Measurements from ENCODE around the gene EMC10.
A peak's percentile ranks its signal among the peaks of the same experiment; 100 is the strongest.
"Not testable (repeated sequence)": the region's sequence is repeated elsewhere in the genome, so short reads cannot be mapped to it uniquely, and the experiment has no call there.

EMC10 gene

DNA sequence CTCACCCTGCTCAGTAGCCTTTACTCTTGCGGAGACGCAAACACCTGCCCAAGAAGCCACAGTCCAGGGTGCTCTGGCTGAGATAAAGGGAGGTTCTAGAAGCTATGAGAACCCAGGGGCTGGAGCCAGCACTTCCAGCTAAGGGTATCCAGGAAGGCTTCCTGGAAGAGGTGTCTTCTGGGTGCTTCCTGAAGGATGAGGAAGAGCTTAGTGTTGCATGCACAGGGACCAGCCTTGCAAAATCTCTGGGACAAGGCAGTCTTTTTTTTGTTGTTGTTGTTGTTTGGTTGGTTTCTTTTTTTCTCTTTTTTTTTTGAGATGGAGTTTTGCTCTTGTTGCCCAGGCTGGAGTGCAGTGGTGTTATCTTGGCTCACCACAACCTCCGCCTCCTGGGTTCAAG, 23.1 kb upstream of the EMC10 start:
- DNase-seq, result no peak

DNA sequence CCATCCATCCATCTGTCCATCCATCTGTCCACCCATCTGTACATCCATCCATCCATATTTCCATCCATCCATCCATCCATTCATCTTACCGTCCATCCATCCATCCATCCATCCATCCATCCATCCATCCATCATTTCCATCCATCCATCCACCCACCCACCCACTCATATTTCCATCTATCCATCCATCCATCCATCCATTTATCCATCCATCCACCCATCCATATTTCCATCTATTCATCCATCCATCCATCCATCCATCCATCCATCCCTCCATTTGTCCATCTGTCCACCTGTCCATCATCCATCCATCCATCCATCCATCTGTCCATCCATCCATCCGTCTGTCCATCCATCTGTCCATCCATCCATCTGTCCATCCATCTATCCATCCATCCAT, 20.3 kb upstream of the EMC10 start:
- no peak for DNase-seq

DNA sequence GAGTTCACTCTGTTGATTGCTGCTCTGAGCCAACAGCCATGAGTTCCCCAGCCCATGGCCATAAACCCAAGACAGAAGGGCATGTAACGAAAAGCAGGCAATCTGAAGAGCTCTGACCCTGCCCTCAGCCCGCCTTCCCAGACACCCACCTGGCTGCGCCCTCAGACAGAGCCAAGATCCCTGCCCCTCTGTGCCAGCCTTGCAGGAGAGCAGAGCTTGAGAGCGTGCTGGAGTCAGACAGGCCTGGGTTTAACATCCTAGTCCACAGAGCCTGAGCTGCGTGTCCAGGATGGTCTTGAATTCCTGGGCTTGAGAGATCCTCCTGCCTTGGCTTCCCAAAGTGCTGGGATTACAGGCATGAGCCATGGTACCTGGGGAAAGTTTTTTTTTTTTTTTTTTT, 19.0 kb upstream of the EMC10 start:
- no peak for DNase-seq

DNA sequence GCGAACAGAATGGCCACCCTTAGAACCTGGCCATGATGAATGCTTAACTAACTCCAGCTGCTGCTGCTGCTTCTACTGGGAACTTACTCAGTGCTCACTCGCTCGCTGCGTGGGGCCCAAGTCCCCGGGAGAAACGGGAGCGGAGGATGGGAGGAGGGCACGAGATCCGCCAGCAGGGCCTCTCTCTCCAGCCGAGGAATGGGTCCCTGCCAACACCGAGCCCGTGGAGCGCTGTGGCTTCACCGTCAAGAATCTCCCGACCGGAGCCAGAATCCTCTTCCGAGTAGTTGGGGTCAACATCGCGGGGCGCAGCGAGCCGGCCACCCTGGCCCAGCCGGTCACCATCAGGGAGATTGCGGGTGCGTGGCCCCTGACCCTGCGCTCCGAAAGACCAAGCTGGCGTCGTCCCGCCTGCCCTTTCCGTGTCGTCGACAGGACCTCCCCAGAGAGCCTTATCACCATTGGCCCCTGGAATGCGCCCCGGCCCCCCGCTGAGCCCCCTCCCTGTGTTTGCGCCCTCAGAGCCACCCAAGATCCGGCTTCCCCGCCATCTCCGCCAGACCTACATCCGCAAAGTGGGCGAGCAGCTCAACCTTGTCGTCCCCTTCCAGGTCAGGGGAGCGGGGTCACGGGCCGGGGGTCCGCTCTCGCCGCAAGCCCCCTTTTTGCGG, 17.8 kb upstream of the EMC10 start:
- DNase-seq, result no peak

DNA sequence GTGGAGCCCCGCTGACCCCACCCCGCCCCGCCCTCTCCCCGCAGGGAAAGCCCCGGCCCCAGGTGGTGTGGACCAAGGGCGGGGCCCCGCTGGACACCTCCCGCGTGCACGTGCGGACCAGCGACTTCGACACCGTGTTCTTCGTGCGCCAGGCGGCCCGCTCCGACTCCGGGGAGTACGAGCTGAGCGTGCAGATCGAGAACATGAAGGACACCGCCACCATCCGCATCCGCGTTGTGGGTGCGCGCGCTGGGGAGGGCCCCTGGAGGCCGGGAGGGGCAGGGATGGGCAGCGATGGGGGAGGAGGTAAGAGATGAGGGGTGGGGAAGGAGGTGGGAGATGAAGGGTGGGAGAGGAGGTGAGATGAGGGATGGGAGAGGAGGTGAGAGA, 17.2 kb upstream of the EMC10 start:
- no peak for DNase-seq

DNA sequence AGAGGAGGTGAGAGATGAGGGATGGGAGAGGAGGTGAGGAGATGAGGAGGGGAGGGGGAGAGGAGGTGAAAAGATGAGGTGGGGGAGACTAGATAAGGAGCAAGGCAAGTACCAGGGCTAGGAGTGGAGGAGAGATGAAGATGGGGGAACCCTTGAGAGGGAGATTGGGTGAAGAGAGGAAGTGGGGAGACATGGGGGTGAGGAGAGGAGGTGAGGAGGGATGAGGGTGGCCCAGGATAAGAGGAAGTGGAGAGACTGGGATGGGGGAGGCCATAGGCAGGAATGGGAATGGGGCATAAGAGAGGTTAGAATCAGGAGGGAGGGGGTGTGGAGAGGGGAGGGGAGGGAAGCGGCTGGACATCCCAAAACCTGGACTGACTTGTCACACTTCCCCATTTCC, 16.7 kb upstream of the EMC10 start:
- DNase-seq, result no peak

DNA sequence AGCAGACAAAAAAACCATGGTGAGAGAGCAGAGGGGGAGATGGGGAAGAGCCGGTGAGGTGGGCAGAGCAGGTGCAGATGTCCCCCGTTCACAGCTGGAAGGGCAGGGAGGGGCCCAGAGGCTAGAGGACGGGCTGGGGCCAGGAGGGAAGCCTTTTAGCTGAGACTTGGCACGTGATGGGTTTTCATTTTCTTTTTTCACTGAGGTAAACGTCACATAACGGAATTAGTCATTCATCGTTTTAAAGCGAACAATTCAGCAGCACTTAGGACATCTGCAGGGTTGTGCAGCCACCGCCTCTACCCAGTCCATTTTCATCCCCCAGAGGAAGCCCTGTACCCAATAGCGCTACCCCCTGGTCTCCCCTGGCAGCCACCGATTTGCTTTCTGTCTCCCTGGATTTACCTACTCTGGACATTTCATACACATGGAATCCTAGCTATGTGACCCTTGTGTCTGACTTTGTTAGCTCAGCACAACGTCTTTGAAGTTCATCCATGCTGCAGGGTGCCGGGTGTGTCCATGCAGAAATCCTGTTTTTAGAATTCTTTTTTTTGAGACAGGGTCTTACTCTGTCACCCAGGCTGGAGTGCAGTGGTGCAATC, 16.0 kb upstream of the EMC10 start:
- DNase-seq, result no peak

DNA sequence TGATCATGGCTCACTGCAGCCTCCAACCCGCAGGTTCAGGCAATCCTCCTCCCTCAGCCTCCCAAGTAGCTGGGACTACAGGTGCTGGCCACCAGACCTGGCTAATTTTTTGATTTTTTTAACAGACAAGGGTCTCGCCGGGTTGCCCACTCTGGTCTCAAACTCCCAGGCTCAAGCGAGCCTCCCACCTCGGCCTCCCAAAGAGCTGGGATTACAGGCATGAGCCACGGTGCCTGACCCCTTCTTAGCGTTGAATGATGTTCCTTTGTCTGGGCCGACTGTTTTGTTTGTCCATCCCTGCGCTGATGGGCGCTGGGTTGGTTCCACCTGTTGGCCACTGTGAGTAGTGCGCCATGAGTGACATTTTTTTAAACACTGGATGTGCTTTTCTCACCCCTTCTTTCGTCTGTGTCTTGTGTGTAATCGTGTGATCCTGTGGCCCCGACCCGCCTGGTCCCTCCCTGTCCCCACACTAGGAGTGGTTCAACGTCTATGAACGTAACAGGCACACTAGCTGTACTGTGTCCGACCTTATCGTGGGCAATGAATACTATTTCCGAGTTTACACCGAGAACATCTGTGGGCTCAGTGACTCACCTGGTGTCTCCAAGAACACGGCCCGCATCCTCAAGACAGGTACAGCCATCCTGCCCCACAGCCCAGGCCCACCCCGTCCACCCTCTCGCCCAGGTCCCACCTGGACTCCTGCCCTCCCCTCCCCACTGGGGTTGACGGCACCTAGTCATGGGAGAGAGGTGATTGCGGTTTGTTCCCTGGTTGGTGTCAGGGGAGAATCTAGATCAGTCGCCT, 15.0 kb upstream of the EMC10 start:
- peak; percentile 78 for DNase-seq

DNA sequence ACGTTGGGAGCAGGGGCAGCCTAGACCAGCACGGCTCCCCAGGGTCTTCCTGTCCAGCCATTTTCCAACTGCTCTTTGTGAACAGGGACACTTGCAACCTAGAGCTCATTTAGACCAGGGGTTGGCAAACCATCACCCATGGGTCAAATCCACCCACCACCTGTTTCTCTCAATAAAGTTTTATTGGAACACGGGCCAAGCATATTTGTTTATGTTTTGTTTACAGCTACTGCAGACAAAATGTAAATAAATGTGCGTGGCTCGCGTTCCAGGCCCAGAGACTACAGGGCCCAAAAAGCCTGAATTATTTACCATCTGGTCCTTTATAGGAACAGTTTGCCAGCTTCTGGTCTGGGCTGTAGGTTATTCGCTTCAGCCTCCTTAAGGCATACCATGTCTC, 13.3 kb upstream of the EMC10 start:
- DNase-seq, result no peak

DNA sequence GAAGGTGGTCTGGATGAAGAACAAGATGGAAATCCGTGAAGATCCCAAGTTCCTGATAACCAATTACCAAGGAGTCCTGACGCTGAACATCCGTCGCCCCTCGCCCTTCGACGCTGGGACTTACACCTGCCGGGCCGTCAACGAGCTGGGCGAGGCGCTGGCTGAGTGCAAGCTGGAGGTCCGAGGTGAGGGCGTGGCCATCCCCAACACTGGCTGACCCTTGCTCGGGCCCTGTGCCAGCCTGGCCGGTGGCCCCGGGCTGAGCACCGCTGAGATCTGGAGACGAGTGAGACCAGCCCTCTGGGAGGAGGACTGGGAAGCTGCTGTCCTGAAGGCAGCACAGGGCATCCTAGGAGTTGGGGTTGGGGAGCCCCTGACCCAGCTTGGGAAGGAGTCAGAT, 12.0 kb upstream of the EMC10 start:
- no peak for DNase-seq

DNA sequence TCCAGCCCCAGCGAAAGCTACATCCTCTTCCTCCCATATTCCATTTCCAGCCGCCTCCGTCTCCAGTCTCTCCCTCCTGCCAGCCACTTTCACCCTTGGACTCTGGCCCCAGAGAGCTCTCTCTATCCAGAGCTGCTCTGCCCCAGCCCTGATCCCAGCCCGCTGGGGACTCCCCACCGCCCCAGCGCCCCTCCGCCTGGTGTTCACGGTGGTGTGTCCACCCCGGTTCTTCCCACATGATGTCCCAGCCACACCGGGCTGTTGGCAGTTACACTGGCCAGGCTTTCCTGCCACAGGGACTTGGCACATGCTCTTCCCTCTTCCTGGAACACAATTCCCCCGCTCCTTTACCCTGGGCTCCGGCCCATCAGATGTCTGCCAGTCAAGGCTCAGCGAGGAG, 11.3 kb upstream of the EMC10 start:
- no peak for DNase-seq

DNA sequence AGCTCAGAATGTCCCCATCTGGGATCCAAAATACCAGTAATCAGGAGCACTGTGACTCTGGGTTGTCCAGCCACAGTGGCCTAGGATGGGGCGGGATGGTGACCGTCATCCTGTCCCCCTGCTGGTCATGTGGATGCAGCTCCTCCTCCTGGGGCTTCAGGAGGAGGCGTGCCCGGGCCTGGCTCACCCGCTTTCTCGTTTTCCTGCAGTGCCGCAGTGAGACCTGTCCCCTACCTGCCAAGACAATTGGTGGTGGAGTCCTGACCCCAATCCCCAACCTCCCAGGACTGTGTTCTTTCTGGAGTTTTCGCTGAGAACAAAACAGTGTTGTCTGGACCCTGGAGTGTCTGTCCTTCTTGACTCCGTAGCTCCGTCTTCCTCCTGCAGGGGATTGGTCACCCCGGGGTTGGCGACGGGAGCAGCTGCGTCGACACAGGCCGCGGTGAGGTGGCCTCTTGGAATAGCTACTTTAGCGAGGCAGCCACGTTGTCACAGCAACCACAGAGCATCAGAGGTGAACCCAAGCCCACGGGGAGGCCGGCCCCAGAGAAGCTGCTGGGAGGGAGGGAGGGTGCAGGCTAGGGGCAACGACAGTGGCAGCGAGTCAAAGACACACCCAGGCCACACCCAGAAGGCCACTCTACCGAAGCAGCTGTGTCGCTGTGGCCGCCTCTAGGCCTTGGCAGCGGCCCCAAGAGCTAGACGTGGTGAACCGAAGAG, 10.2 kb upstream of the EMC10 start:
- no peak for DNase-seq

DNA sequence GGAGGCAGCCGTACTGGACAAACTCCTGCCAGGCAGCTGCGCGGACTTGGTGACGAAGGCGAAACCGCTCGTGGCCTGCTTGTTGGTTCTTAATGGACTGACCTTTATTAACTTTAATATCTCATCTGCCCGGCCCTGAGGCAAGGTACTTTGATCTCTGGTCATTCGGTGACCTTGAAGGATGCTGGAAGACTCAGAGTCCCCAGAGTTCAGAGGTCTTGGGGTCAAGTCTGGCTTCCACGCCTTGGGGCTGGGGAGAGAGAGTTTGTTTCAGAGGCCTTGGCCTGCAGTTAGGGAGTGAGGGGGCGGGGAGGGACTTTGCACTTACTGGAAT, 9.6 kb upstream of the EMC10 start:
- DNase-seq, result no peak

DNA sequence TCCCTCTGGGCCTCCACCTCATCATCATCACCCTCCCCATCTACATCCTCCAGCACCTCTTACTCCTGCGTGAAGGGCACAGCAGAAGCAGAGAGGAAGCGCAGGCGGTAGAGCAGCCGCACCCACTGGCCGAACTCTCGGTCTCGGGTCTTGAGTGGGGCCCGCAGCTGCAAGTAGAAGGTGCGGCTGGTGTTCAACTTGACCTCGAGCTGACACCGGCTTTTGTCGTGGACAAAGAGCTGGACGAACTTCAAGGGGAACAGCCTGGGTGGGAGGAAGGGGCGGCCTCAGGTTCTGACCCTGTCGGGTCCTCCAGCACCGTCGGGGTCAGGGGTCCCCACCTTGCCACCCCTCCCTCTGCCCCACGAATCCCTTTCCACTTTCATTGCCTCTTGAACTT, 8.7 kb upstream of the EMC10 start:
- no peak for DNase-seq

DNA sequence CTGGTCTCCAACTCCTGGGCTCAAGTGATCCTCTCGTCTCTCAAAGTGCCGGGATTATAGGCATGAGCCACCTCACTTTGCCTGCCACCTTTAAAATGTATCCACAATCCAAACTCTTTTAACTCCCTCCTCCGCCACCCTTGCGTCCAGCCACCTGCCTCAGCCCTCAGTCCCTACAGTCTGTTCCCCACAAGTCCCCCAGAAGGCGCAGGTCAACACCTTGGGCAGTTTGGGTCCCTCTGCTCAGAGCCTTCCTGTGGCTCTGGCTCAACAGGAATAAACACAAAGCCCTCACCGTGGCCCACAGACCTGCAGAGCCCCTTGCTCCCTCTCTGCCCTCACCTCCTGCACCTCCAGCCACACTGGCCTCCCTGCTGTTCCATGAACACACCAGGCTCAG, 7.5 kb upstream of the EMC10 start:
- DNase-seq, result no peak

DNA sequence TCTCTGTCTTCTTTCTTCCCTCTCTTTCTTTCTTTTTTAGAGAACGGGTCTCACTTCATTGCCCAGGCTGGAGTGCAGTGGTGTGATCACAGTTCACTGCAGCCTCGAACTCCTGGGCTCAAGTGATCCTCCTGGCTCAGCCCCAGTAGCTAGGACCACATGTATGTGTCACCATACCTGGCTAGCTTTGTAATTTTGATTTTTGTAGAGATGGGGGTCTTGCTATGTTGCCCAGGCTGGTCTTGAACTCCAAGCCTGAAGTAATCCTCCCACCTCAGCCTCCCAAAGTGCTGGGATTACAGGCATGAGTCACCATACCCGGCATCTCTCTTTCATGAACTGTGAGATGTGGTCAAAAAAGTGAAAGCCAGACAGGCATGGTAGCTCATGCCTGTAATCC, 3.0 kb upstream of the EMC10 start:
- not testable (repeated sequence) for DNase-seq

DNA sequence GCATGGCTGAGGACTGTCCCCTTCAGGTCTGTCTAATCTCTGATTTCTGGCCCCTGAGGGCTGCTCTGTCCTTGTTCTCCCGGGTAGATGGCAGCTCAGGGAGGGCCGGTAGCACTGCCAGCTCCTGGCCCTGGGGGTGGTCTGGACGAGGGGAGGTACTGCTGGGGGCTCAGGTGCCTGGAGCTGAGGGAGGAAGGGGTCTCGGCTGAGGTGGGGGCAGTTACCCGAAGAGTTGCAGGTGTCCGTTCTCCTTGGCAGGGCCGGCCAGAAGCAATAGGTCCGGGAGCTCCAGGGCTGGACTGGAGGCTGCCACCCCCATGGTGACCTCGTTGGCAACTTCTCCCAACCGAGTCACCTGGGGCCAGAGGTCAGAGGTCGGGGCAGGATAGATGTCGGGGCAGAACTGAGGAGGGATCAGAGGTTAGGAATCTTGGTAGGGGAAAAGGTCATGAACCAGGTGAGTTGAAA, 1.2 kb upstream of the EMC10 start:
- no peak for DNase-seq

DNA sequence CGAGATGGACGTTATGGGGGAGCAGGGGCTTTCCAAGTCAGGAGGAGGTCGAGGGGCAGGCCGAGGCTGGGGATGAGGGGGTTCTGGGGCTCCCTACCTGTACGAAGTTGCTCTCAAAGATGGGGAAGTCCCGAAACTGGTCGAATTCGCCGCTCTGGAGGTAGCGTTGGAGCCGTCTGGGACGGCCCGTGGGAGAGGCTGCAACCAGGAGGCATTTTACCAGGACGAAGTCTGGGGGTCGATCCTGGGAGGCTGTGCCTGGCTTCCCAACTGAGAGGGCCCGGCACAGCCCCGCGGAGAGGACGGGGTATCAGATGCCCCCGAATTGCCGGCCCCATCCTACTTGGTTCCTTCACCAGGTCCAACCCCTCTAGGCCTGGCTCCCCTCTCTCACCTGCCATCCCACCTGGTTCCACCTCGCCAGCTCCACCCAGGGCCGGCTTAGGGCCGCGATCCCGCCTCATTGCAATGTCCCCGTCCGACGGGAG, 527 bp upstream of the EMC10 start:
- no peak for DNase-seq

DNA sequence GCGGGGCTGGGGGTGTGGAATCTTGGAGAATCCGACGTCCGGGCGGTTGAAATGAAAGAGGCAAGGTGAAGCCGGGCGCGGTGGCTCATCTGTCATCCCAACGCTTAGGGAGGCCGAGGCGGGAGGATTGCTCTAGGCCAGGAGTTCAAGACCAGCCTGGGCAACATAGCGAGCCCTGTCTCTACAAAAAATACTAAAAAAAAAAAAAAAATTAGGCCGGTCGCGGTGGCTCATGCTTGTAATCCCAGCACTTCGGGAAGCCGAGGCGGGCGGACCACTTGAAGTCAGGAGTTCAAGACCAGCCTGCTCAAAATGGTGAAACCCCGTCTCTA, 566 bp downstream of the EMC10 start:
- DNase-seq, result no peak

DNA sequence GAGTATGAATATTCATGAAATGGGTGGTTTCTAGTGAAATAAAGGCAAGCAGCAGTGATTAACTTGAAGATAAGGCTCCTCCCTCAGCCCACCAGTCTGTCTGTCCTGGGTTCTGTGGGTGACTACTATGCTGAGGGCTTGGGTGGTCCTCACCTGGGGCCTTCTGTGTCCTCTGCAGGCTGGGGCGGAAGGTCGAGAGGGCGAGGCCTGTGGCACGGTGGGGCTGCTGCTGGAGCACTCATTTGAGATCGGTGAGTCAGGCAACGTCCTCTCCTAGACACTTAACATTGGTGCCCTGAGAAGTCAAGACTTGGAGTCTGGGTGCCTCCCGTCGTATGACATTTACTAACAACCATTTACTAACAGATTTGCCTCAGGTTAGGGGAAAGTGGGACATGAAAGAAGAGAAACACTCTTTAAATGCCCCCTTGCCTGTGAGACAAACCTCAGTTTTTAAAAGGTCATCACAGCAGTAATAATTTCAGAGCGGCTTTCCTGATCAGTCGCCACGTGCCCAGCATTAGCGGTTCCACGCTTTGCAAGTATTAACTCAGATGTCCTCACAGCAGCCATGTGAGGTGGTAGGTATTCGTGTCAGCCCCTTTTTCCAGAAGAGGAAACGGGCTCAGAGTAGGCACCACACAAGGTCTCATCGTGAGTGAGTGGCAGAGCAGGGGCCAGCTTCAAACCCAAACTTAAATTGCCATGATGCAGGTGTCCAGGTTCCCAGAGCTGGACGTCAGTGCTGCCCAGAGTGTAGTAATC, 1.6 kb downstream of the EMC10 start:
- DNase-seq, result no peak

DNA sequence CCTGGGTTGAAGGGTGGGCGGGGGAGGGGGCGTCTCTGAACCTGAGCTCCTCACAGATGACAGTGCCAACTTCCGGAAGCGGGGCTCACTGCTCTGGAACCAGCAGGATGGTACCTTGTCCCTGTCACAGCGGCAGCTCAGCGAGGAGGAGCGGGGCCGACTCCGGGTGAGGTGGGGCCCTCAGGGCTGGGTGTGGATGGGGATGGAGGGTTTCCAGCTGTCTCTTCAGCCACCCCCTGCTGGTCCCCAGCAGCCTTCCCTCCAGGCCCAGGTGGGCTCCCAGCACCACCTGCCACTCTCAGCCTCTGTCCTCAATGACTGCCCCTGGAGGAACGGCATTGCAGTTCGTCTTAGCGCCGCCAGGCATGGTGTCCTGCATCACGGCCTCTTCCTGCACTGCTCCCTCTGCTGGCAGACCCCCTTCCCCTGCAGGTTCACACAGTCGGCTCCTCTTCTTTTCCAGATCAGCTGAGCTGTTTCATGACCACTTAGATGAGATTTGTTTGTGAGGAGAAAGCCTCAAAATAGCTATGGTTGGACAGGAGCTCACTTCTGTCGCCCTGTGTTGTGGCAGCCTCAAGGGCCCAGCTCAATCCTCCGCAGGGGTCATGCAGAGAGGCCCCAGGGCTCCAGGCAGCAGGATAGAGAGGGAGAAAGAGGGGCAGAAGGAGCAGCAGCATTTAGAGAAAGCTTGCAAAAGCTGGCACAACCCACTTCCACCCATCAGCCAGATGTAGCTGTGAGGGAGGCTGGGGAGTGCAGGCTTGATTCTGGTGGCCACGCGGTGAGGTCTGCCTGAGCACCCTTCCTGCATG, 2.8 kb downstream of the EMC10 start:
- DNase-seq, result no peak

DNA sequence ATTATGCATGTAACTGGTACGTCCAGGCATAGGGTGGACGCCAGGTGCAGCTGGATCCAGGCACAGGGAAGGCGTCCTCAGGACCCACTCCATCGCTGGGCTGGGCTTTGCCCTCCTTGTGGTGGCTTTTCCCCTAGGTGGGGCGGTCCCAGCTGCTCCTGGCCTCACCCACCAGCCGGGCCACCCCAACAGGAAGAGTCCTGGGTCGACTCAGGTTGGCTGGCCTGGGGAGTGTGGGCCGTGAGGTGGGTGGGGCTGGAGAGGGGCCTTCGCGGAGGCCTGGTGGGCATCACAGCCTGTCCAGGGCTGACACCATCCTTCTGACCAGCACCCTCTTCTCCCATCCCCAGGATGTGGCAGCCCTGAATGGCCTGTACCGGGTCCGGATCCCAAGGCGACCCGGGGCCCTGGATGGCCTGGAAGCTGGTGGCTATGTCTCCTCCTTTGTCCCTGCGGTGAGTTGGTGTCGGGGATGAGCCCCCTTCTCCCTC, 3.5 kb downstream of the EMC10 start:
- DNase-seq, result no peak

Measured in activated CD8-positive, alpha-beta memory T cell treated with anti-CD3 and anti-CD28 coated beads, Interleukin-2, amount 50 U/mL, for 48 hours (primary cell).